HFFc6 (cell line): ENCODE results near the gene FUCA1. TPM values are rescaled to one million over a fixed set of nuclear protein-coding genes. Genes with fewer than 3 reads are reported as not detected.
"Not testable (repeated sequence)": the region's sequence is repeated elsewhere in the genome, so short reads cannot be mapped to it uniquely, and the experiment has no call there.

Experiments used
- DNase-seq: peaks from one replicate; pipeline ENCODE4 v3.0.0-alpha.2; 2018
- H3K27ac Mint-ChIP-seq: 2 replicates; pipeline ENCODE4 v1.8.0; 2020; ENCODE audit warnings: mild to moderate bottlenecking, mixed read lengths
- H3K27me3 Mint-ChIP-seq: 2 replicates; pipeline ENCODE4 v1.8.0; 2021; ENCODE audit warnings: mild to moderate bottlenecking, moderate library complexity, mixed read lengths; ENCODE audit not compliant: insufficient read depth
- H3K36me3 Mint-ChIP-seq: 2 replicates; pipeline ENCODE4 v1.8.0; 2021; ENCODE audit warnings: low read depth, mixed read lengths
- H3K4me1 Mint-ChIP-seq: 2 replicates; pipeline ENCODE4 v1.8.0; 2020; ENCODE audit warnings: low read depth, mixed read lengths
- H3K4me3 Mint-ChIP-seq: 2 replicates; pipeline ENCODE4 v1.8.0; 2020; ENCODE audit warnings: mild to moderate bottlenecking, moderate library complexity, mixed read lengths
- H3K9me3 Mint-ChIP-seq: 2 replicates; pipeline ENCODE4 v1.8.0; 2020; ENCODE audit warnings: mild to moderate bottlenecking, mixed read lengths
- CTCF ChIP-seq: fragments of 200-600 bp; sonication (generic); IDR thresholded peaks from 2 replicates; pipeline ENCODE4 v1.5.0; 2021; ENCODE audit warnings: antibody characterized with exemption, mild to moderate bottlenecking
- total RNA-seq, 6 experiments: library from RNA; stranded (reverse); fragmentation: NEBNext Ultra II Directional; extraction: Animal tissue kit (Norgen Biotek cat#: 25700); gene quantifications; 2 replicates in 1 of 6; 3 replicates in 5 of 6; pipeline ENCODE4 v1.2.3, GENCODE V29; 2021

FUCA1 gene
- total RNA-seq, 6 experiments from 2014 or later: 4.1 to 6.7 (median 5.8) TPM

GRCh38 chr1:23906731-23907130, 38.6 kb upstream of the FUCA1 start:
- H3K27ac Mint-ChIP-seq: no peak overlapping the region
- no peak for DNase-seq
- no peak overlapping the region for H3K4me3 Mint-ChIP-seq
- H3K4me1 Mint-ChIP-seq: no peaks in the 10 kb centered on the region
- H3K36me3 Mint-ChIP-seq: no peaks in the 10 kb centered on the region
- no peaks in the 10 kb centered on the region; the same call in 1 of the 2 replicates for H3K9me3 Mint-ChIP-seq
- peaks cover 54% of the 10 kb centered on the region for H3K27me3 Mint-ChIP-seq
- no peak for TF ChIP-seq CTCF

- H3K27ac Mint-ChIP-seq: no peak overlapping the region
- H3K36me3 Mint-ChIP-seq: no peaks in the 10 kb centered on the region
- H3K4me1 Mint-ChIP-seq: no peaks in the 10 kb centered on the region
- TF ChIP-seq CTCF: no peak
- no peaks in the 10 kb centered on the region; the same call in 1 of the 2 replicates for H3K9me3 Mint-ChIP-seq
- peaks cover 56% of the 10 kb centered on the region for H3K27me3 Mint-ChIP-seq
- no peak overlapping the region for H3K4me3 Mint-ChIP-seq
- no peak for DNase-seq
Observed at GRCh38 chr1:23905461-23906025, 37.5 kb upstream of the FUCA1 start.

GRCh38 chr1:23904748-23905357, 36.8 kb upstream of the FUCA1 start:
- no peak for DNase-seq
- Mint-ChIP-seq H3K27ac (no peak overlapping the region), H3K4me3 (no peak overlapping the region), H3K27me3 (peaks cover 59% of the 10 kb centered on the region), H3K4me1 (no peaks in the 10 kb centered on the region), H3K36me3 (no peaks in the 10 kb centered on the region), H3K9me3 (no peaks in the 10 kb centered on the region; the same call in 1 of the 2 replicates)
- no peak for TF ChIP-seq CTCF

GRCh38 chr1:23903754-23904153, 35.7 kb upstream of the FUCA1 start:
- H3K4me3 Mint-ChIP-seq: no peak overlapping the region
- no peak overlapping the region for H3K27ac Mint-ChIP-seq
- no peaks in the 10 kb centered on the region for H3K4me1 Mint-ChIP-seq
- TF ChIP-seq CTCF: no peak
- H3K27me3 Mint-ChIP-seq: peaks cover 53% of the 10 kb centered on the region
- no peaks in the 10 kb centered on the region; the same call in 1 of the 2 replicates for H3K9me3 Mint-ChIP-seq
- H3K36me3 Mint-ChIP-seq: no peaks in the 10 kb centered on the region
- DNase-seq: no peak

- Mint-ChIP-seq H3K27me3 (peaks cover 47% of the 10 kb centered on the region), H3K4me1 (no peaks in the 10 kb centered on the region), H3K9me3 (no peaks in the 10 kb centered on the region; the same call in 1 of the 2 replicates), H3K27ac (no peak overlapping the region), H3K4me3 (no peak overlapping the region), H3K36me3 (no peaks in the 10 kb centered on the region)
- DNase-seq: no peak
- no peak for TF ChIP-seq CTCF
Observed at GRCh38 chr1:23902321-23903278, 34.5 kb upstream of the FUCA1 start.

- not testable (repeated sequence) for H3K4me1 Mint-ChIP-seq, DNase-seq, H3K9me3 Mint-ChIP-seq, H3K27ac Mint-ChIP-seq, H3K4me3 Mint-ChIP-seq, H3K36me3 Mint-ChIP-seq
- peaks cover 52% of the 10 kb centered on the region for H3K27me3 Mint-ChIP-seq
Observed at GRCh38 chr1:23900017-23900416, 31.9 kb upstream of the FUCA1 start.
